HUES6 (cell line): Measurements from ENCODE around the gene TRIOBP.

Source experiments
- H3K27ac ChIP-seq: 2 replicates; pipeline ENCODE4 v1.7.0; 2013; ENCODE audit warnings: low read depth, mild to moderate bottlenecking, low read length, inconsistent platforms
- H3K27me3 ChIP-seq: 2 replicates; pipeline ENCODE4 v1.6.1; 2013; ENCODE audit warnings: low read length; ENCODE audit not compliant: control insufficient read depth, insufficient read depth
- H3K36me3 ChIP-seq: 2 replicates; pipeline ENCODE4 v1.6.1; 2013; ENCODE audit warnings: low read length; ENCODE audit not compliant: control insufficient read depth, insufficient read depth
- H3K4me1 ChIP-seq: 2 replicates; pipeline ENCODE4 v1.6.1; 2013; ENCODE audit warnings: low read length; ENCODE audit not compliant: control insufficient read depth, insufficient read depth
- H3K4me3 ChIP-seq: 2 replicates; pipeline ENCODE4 v1.5.1; 2013; ENCODE audit warnings: low read depth, low read length
- H3K9ac ChIP-seq: one replicate; pipeline ENCODE4 v1.6.1; 2013; ENCODE audit warnings: mild to moderate bottlenecking, low read length
- H3K9me3 ChIP-seq: 2 replicates; pipeline ENCODE4 v1.6.1; 2013; ENCODE audit warnings: low read depth, low read length; ENCODE audit not compliant: control insufficient read depth, insufficient read depth

TRIOBP gene

DNA sequence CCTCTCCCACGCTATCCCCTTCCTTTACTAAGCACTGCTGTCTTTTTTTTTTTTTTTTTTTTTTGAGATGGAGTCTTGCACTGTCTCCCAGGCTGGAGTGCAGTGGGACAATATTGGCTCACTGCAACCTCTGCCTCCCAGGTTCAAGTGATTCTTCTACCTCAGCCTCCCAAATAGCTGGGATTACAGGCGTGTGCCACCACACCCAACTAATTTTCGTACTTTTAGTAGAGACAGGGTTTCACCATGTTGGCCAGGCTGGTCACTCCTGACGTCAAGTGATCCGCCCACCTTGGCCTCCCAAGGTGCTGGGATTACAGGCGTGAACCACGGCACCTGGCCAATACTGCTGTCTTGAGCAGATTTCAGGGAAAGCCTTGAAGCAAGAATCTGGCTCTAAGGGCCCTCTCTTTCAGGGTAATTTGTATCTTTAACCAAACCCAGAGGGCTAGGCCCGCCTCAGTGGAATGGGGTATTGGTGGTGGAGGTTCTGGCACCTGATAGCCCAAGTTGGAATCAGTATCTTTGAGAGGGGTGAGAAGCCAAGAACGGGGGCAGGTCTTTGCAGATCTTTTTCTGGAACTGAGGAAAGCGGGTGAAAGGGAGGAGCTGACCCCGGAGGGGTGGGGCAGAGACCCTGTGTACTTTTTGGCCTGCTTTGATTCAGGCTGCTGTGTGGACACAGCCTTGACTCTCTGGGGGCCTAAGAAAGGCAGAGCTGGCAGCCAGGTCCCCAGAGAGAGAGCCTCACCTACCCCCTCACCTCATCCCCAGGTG, 37.0 kb downstream of the TRIOBP start:
- H3K9me3 ChIP-seq = no peaks in the 10 kb centered on the region
- H3K27me3 ChIP-seq = peaks cover 33% of the 10 kb centered on the region
- no peak overlapping the region for H3K4me3 ChIP-seq
- peaks cover 6% of the 10 kb centered on the region; the same call in 1 of the 2 replicates for H3K36me3 ChIP-seq
- H3K27ac ChIP-seq = no peak overlapping the region
- no peak overlapping the region for H3K9ac ChIP-seq
- H3K4me1 ChIP-seq = peaks cover 9% of the 10 kb centered on the region; the same call in 1 of the 2 replicates

DNA sequence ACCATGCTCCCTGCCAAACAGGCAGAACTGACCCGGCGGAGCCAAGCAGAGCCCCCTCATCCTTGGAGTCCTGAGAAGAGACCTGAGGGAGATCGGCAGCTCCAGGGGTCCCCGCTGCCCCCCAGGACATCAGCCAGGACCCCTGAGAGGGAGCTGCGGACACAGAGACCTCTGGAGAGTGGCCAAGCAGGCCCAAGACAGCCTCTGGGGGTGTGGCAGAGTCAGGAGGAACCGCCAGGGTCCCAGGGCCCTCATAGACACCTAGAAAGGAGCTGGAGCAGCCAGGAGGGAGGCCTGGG, 37.5 kb downstream of the TRIOBP start:
- no peaks in the 10 kb centered on the region for H3K9me3 ChIP-seq
- H3K9ac ChIP-seq = no peak overlapping the region
- H3K4me3 ChIP-seq = no peak overlapping the region
- H3K27me3 ChIP-seq = peaks cover 33% of the 10 kb centered on the region
- peaks cover 9% of the 10 kb centered on the region; the same call in 1 of the 2 replicates for H3K4me1 ChIP-seq
- H3K36me3 ChIP-seq = peaks cover 6% of the 10 kb centered on the region; the same call in 1 of the 2 replicates
- H3K27ac ChIP-seq = no peak overlapping the region

DNA sequence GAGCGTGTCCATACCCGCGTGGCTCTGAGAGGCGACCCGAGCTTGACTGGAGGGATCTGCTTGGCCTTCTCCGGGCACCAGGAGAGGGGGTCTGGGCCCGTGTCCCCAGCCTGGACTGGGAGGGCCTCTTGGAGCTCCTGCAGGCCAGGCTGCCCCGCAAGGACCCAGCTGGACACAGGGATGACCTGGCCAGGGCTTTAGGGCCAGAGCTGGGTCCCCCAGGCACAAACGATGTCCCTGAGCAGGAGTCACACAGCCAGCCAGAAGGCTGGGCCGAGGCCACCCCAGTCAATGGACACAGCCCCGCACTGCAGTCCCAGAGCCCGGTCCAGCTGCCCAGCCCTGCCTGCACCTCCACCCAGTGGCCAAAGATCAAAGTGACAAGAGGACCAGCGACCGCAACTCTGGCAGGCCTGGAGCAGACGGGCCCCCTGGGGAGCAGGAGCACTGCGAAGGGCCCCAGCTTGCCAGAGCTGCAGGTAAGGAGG, 38.2 kb downstream of the TRIOBP start:
- Histone ChIP-seq H3K36me3 (peaks cover 5% of the 10 kb centered on the region; the same call in 1 of the 2 replicates), H3K27ac (no peak overlapping the region), H3K27me3 (peaks cover 36% of the 10 kb centered on the region), H3K4me1 (peaks cover 9% of the 10 kb centered on the region; the same call in 1 of the 2 replicates), H3K9ac (no peak overlapping the region), H3K4me3 (no peak overlapping the region), H3K9me3 (no peaks in the 10 kb centered on the region)

DNA sequence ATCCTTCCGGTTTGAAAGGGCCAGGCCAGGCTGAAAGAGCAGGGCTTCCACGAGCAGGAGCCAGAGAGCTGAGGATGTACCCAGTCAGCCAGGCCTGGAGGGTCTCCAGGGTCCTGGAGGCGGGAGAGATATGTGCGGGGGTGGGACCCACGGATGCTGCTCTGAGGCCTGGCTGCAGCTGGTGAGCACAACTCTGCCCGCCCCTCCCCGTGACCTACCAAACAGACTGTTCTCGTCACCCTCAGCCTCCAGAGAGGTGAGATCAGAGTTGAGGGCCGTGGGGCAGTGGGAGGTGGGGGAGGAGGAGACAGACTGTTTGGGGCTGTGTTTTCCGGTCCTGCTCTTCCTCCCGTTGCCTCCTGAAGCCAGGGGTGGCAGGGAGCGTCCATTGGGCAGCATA, 42.2 kb downstream of the TRIOBP start:
- peaks cover 36% of the 10 kb centered on the region for H3K27me3 ChIP-seq
- no peak overlapping the region for H3K9ac ChIP-seq
- no peak overlapping the region for H3K4me3 ChIP-seq
- H3K36me3 ChIP-seq = peaks cover 5% of the 10 kb centered on the region; the same call in 1 of the 2 replicates
- H3K4me1 ChIP-seq = peaks cover 17% of the 10 kb centered on the region
- no peaks in the 10 kb centered on the region for H3K9me3 ChIP-seq
- H3K27ac ChIP-seq = no peak overlapping the region

DNA sequence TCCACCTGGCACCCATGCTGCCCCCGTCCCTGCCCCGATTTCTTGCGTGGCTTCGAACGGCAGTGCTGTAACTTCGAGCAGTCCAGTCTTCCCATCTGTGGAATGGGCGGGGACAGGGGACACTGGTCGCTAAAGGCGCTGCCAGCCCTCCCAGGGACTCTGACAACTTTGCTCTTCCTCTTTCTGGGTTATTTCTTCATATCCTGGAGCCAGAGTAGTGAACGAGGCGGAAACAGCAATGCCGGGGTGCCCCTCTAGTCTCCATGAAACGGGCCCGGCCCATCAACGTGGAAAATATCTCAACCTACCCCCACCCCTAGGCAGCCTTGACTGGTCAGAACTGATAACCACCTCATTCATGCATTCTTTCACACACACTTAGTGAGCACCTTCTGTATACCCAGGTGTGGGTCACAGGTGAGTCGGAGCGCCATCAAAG, 42.8 kb downstream of the TRIOBP start:
- H3K36me3 ChIP-seq = peaks cover 5% of the 10 kb centered on the region; the same call in 1 of the 2 replicates
- H3K4me1 ChIP-seq = peaks cover 17% of the 10 kb centered on the region
- peaks cover 36% of the 10 kb centered on the region for H3K27me3 ChIP-seq
- no peak overlapping the region for H3K27ac ChIP-seq
- H3K9me3 ChIP-seq = no peaks in the 10 kb centered on the region
- no peak overlapping the region for H3K4me3 ChIP-seq
- no peak overlapping the region for H3K9ac ChIP-seq

DNA sequence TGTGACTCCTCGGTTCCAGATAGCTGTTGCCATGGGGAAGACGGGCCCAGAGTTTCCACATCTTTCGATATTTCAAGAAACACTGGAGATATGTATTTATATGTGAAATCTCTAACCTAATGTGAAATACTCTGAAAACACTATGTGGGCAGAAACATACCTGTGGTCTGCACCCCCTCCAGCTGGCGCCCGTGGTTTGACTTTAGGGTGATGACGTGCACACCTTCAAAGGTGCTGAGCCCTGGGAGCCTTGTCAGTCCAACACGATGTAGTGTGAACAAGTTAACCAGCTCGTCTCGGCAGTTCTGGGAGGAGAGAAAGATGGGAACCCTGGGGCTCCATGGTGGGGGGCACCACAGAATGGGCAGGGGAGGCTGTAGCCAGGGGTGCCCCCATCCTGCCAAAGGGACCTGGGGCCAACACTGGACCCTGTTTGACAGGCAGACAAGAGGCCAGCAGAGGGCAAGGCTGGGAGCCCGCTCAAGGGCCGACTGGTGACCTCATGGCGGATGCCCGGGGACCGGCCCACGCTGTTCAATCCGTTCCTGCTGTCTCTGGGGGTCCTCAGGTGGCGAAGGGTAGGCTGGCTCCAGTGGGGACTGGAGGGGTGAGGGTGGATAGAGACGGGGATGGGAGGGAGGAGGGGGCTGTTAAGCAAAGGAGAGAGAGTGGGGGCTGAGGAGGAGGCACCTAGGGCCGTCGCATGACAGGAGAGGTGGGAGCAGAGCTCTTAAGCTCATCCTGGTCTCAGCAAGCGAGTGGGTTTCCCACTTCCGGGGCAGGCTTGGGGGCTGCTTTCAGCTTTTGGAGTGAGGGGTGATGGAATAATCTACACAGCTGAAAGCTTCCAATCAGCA, 43.8 kb downstream of the TRIOBP start:
- Histone ChIP-seq H3K4me3 (no peak overlapping the region), H3K36me3 (peaks cover 5% of the 10 kb centered on the region; the same call in 1 of the 2 replicates), H3K9ac (no peak overlapping the region), H3K27me3 (peaks cover 30% of the 10 kb centered on the region), H3K27ac (no peak overlapping the region; the same call in 1 of the 2 replicates), H3K4me1 (peaks cover 12% of the 10 kb centered on the region), H3K9me3 (no peaks in the 10 kb centered on the region)

DNA sequence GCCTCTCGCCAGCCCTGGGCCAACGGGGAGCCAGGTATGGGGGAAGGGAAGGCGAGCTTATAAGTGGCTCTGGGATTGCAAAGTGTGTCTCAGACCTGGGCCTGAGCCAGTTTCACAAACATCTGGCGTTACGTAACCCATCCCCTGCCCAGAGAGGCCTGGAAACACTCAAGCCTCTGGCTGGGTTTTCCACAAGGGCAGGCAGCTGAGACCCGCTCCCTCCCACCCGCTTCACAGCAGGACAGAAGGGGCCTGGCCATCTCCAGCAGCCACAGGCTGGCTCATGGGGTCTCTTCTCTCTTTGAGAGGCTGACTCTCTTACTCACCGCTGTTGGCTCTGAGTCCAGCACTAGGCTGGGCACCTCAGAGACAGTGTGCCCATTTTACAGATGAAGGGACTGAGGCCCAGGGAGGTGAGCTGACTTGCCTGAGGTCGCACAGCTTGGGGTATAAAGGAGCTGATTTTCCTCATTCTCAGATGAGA, 44.5 kb downstream of the TRIOBP start:
- Histone ChIP-seq H3K4me3 (no peak overlapping the region), H3K9ac (no peak overlapping the region), H3K9me3 (no peaks in the 10 kb centered on the region), H3K36me3 (peaks cover 5% of the 10 kb centered on the region; the same call in 1 of the 2 replicates), H3K27me3 (peaks cover 24% of the 10 kb centered on the region), H3K27ac (no peak overlapping the region), H3K4me1 (peaks cover 12% of the 10 kb centered on the region)

DNA sequence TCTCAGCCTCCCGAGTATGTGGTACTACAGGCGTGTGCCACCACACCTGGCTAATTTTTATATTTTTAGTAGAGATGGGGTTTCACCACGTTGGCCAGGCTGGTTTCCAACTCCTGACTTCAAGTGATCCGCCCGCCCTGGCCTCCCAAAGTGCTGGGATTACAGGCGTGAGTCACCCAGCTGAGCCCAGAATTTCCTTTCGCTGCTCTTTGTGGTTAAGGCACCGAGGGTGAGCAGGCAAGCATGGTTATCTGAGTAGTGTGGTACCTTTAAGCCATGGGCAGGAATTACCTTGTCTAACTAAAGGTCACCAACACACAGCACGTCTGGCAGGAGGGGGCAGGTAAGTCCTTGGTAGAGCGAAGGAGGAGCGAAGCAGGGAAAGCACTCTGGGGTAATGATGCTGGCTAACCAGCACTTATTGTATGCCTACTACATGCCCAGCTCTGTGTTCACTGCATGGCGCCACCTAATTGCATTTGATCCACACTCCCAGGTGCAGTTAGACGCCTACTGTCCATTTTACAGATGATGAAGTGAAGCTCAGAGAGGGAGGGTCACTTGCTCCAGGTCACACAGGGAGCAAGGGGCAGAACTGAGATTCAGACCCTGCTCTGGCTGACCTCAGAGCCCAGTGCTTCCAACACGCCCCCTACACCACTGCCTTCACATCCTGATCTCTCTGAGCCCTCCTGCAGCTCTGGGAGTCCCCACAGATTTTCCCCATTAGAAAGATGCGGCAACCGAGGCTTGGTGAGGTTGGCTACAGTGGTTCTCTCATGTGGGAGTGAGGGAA, 45.7 kb downstream of the TRIOBP start:
- H3K4me3 ChIP-seq = no peak overlapping the region
- H3K27me3 ChIP-seq = peaks cover 15% of the 10 kb centered on the region
- H3K4me1 ChIP-seq = peaks cover 18% of the 10 kb centered on the region
- H3K27ac ChIP-seq = no peak overlapping the region
- H3K36me3 ChIP-seq = peaks cover 5% of the 10 kb centered on the region; the same call in 1 of the 2 replicates
- H3K9me3 ChIP-seq = no peaks in the 10 kb centered on the region
- H3K9ac ChIP-seq = no peak overlapping the region

DNA sequence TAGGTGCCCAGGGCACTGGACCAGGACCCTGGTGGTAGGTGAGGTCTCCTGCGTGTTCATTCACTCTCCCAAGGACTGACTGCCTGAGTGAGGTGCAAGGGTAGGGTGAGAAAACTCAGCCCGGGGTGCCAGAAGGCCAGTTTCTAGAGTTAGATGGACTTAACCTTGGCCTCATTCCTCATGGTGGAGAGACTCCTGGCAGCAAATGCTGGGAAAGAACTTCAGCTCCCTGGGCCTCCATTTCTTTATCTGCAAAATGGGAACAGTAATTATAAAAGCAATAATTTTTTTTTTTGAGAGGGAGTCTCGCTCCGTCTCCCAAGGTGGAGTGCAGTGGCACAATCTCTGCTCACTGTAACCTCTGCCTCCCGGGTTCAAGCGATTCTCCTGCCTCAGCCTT, 47.7 kb downstream of the TRIOBP start:
- Histone ChIP-seq H3K27me3 (peaks cover 2% of the 10 kb centered on the region; the same call in 1 of the 2 replicates), H3K9me3 (no peaks in the 10 kb centered on the region), H3K4me1 (peaks cover 34% of the 10 kb centered on the region), H3K4me3 (no peak overlapping the region), H3K9ac (no peak overlapping the region), H3K36me3 (peaks cover 5% of the 10 kb centered on the region; the same call in 1 of the 2 replicates), H3K27ac (no peak overlapping the region)
